ENCODE measurements around the gene SBNO1.

- TF ChIP-seq EP300 (IDR thresholded peaks at IDR 0.05) (no peak), POLR2A (IDR thresholded peaks at IDR 0.05) (no peak)
These were observed 45.4 kb downstream of the SBNO1 start for GRCh38 chr12:123319273-123319672.

Data from sigmoid colon (tissue), 4 donors.